Dendritic cell treated with granulocyte-macrophage colony-stimulating factor and Interleukin-4, amounts not matched to agents 40 ng/mL and 50 ng/mL, for 4 days (primary cell): ENCODE measurements around the gene USP17L24.
"Not testable (repeated sequence)": the region's sequence is repeated elsewhere in the genome, so short reads cannot be mapped to it uniquely, and the experiment has no call there.

ENCODE experiments used
- H3K27ac Mint-ChIP-seq: one replicate; pipeline ENCODE4 v1.8.0; 2022; ENCODE audit warnings: mild to moderate bottlenecking, mixed read lengths
- H3K27me3 Mint-ChIP-seq: one replicate; pipeline ENCODE4 v1.8.0; 2022; ENCODE audit warnings: mild to moderate bottlenecking, mixed read lengths
- H3K36me3 Mint-ChIP-seq: one replicate; pipeline ENCODE4 v1.8.0; 2022; ENCODE audit warnings: low read depth, mixed read lengths
- H3K4me1 Mint-ChIP-seq: one replicate; pipeline ENCODE4 v1.8.0; 2022; ENCODE audit warnings: low read depth, mixed read lengths
- H3K4me3 Mint-ChIP-seq: one replicate; pipeline ENCODE4 v1.8.0; 2022; ENCODE audit warnings: mild to moderate bottlenecking, moderate library complexity, mixed read lengths
- H3K9me3 Mint-ChIP-seq: one replicate; pipeline ENCODE4 v1.8.0; 2022; ENCODE audit warnings: mixed read lengths
- intact Hi-C: fragments of 100-400 bp; cut with micrococcal nuclease; formaldehyde crosslinking; loops from one replicate; pipeline ENCODE4 v1.15.0; 2022

The USP17L24 gene

DNA sequence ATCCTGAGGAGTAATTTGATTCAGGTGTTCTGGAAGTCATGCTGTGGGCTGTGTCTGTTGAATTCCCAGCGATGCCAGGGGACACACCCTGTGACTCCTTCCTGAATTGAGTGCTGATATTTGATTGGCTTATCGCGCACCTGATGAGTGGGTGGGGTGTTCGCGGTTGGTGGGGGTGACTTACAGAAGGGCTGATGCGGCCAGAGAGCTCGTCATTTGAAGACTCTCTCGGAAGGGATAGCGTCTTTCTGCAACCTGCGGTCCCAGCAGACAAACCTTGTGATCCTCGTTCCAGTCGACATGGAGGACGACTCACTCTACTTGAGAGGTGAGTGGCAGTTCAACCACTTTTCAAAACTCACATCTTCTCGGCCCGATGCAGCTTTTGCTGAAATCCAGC, at the start of gene USP17L24:
TSS of gene USP17L24 (plus strand) at position 301 of the 400 bp plus-strand sequence. CDS start at position 301, 0 bp downstream.
- intact Hi-C loops, H3K36me3 Mint-ChIP-seq, H3K27me3 Mint-ChIP-seq, H3K27ac Mint-ChIP-seq, H3K9me3 Mint-ChIP-seq, H3K4me3 Mint-ChIP-seq, H3K4me1 Mint-ChIP-seq: not testable (repeated sequence)

DNA sequence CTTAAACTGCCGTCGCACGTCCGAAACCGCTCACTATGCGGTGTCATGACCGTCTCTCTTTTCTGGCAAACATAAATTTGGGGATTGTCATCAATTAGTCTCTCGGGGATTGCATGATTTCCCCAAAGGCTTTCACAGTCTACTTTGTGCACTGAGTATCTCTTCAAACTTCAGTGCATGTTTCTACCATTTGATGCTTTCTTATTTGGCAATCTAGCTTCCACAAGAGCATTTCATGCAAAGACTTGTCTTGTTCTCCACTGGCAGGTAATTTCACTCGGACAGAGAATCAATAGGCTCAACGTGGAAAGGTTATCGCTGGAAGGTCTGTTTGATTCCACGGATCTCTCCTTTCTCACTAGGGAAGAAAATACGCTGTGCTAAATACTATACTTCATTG, 774 bp upstream of the USP17L24 start:
- H3K4me3 Mint-ChIP-seq, H3K9me3 Mint-ChIP-seq, H3K27ac Mint-ChIP-seq, intact Hi-C loops, H3K36me3 Mint-ChIP-seq, H3K4me1 Mint-ChIP-seq, H3K27me3 Mint-ChIP-seq: not testable (repeated sequence)

GRCh38 chr4:9329611-9330010, 4.6 kb downstream of the USP17L24 start, which contains the start of gene USP17L25:
USP17L25 (plus strand) TSS chr4:9329911; CDS start chr4:9329911, 0 bp downstream.
- H3K9me3 Mint-ChIP-seq, H3K27ac Mint-ChIP-seq, H3K4me1 Mint-ChIP-seq, H3K36me3 Mint-ChIP-seq, intact Hi-C loops, H3K27me3 Mint-ChIP-seq, H3K4me3 Mint-ChIP-seq: not testable (repeated sequence)

DNA sequence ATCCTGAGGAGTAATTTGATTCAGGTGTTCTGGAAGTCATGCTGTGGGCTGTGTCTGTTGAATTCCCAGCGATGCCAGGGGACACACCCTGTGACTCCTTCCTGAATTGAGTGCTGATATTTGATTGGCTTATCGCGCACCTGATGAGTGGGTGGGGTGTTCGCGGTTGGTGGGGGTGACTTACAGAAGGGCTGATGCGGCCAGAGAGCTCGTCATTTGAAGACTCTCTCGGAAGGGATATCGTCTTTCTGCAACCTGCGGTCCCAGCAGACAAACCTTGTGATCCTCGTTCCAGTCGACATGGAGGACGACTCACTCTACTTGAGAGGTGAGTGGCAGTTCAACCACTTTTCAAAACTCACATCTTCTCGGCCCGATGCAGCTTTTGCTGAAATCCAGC, 9.4 kb downstream of the USP17L24 start, which contains the start of gene USP17L26:
TSS of gene USP17L26 (plus strand) at position 301 of the 400 bp plus-strand sequence. CDS start at position 301, 0 bp downstream.
- intact Hi-C loops, H3K4me3 Mint-ChIP-seq, H3K27me3 Mint-ChIP-seq, H3K36me3 Mint-ChIP-seq, H3K9me3 Mint-ChIP-seq, H3K27ac Mint-ChIP-seq, H3K4me1 Mint-ChIP-seq: not testable (repeated sequence)

DNA sequence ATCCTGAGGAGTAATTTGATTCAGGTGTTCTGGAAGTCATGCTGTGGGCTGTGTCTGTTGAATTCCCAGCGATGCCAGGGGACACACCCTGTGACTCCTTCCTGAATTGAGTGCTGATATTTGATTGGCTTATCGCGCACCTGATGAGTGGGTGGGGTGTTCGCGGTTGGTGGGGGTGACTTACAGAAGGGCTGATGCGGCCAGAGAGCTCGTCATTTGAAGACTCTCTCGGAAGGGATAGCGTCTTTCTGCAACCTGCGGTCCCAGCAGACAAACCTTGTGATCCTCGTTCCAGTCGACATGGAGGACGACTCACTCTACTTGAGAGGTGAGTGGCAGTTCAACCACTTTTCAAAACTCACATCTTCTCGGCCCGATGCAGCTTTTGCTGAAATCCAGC, 14.1 kb downstream of the USP17L24 start, which contains the start of gene USP17L5:
TSS of gene USP17L5 (plus strand) at position 301 of the 400 bp plus-strand sequence. CDS start at position 301, 0 bp downstream.
- H3K4me1 Mint-ChIP-seq, H3K9me3 Mint-ChIP-seq, H3K36me3 Mint-ChIP-seq, H3K27ac Mint-ChIP-seq, H3K27me3 Mint-ChIP-seq, H3K4me3 Mint-ChIP-seq, intact Hi-C loops: not testable (repeated sequence)

- H3K4me1 Mint-ChIP-seq, H3K36me3 Mint-ChIP-seq, H3K4me3 Mint-ChIP-seq, H3K27ac Mint-ChIP-seq, intact Hi-C loops, H3K9me3 Mint-ChIP-seq, H3K27me3 Mint-ChIP-seq: not testable (repeated sequence)
Measured at GRCh38 chr4:9343848-9344247, 18.9 kb downstream of the USP17L24 start, which contains the start of gene USP17L27. USP17L27 (plus strand) TSS chr4:9344148; CDS start chr4:9344148, 0 bp downstream.

DNA sequence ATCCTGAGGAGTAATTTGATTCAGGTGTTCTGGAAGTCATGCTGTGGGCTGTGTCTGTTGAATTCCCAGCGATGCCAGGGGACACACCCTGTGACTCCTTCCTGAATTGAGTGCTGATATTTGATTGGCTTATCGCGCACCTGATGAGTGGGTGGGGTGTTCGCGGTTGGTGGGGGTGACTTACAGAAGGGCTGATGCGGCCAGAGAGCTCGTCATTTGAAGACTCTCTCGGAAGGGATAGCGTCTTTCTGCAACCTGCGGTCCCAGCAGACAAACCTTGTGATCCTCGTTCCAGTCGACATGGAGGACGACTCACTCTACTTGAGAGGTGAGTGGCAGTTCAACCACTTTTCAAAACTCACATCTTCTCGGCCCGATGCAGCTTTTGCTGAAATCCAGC, 23.6 kb downstream of the USP17L24 start, which contains the start of gene USP17L28:
TSS of gene USP17L28 (plus strand) at position 301 of the 400 bp plus-strand sequence. CDS start at position 301, 0 bp downstream.
- H3K27me3 Mint-ChIP-seq, H3K27ac Mint-ChIP-seq, intact Hi-C loops, H3K36me3 Mint-ChIP-seq, H3K9me3 Mint-ChIP-seq, H3K4me1 Mint-ChIP-seq, H3K4me3 Mint-ChIP-seq: not testable (repeated sequence)

- H3K4me3 Mint-ChIP-seq, H3K9me3 Mint-ChIP-seq, H3K27ac Mint-ChIP-seq, intact Hi-C loops, H3K36me3 Mint-ChIP-seq, H3K27me3 Mint-ChIP-seq, H3K4me1 Mint-ChIP-seq: not testable (repeated sequence)
Measured at GRCh38 chr4:9350866-9351265, 25.9 kb downstream of the USP17L24 start.

GRCh38 chr4:9353338-9353737, 28.4 kb downstream of the USP17L24 start, which contains the start of gene USP17L29:
USP17L29 (plus strand) TSS chr4:9353638; CDS start chr4:9353638, 0 bp downstream.
- H3K4me1 Mint-ChIP-seq, H3K36me3 Mint-ChIP-seq, H3K9me3 Mint-ChIP-seq, H3K27ac Mint-ChIP-seq, H3K4me3 Mint-ChIP-seq, H3K27me3 Mint-ChIP-seq, intact Hi-C loops: not testable (repeated sequence)

GRCh38 chr4:9362829-9363228, 37.9 kb downstream of the USP17L24 start, which contains the start of gene USP17L30:
USP17L30 (plus strand) TSS chr4:9363129; CDS start chr4:9363129, 0 bp downstream.
- H3K27ac Mint-ChIP-seq, H3K4me3 Mint-ChIP-seq, H3K27me3 Mint-ChIP-seq, H3K4me1 Mint-ChIP-seq, H3K36me3 Mint-ChIP-seq, intact Hi-C loops, H3K9me3 Mint-ChIP-seq: not testable (repeated sequence)
